CD14-positive monocyte (primary cell): ENCODE measurements around the gene SORBS1. TPM values are rescaled to one million over a fixed set of nuclear protein-coding genes. Genes with fewer than 3 reads are reported as not detected.

Source experiments
- DNase-seq, 3 donors: peaks; one replicate each; pipeline ENCODE4 v3.0.0-alpha.2; 2011 to 2022
- H2AFZ ChIP-seq: 2 replicates; pipeline ENCODE4 v1.6.0; 2012; ENCODE audit warnings: mild to moderate bottlenecking, low read depth, low read length, inconsistent platforms; ENCODE audit not compliant: insufficient read depth, poor library complexity, severe bottlenecking
- H3K27ac ChIP-seq, 2 donors: 1 replicate in 1 of 2; 2 replicates in 1 of 2; pipeline ENCODE4 v1.5.1; 2012 to 2013; ENCODE audit warnings: low read length in 2 of 2, control low read depth in 1 of 2, inconsistent platforms in 1 of 2, low read depth in 1 of 2, mild to moderate bottlenecking in 1 of 2
- H3K27me3 ChIP-seq, 2 donors: one replicate each; pipeline versions ENCODE4 v1.6.0 to v1.6.1; 2011 to 2013; ENCODE audit warnings: low read length in 2 of 2; ENCODE audit not compliant: control insufficient read depth in 2 of 2, insufficient read depth in 2 of 2
- H3K36me3 ChIP-seq, 2 donors: replicated peaks in 1 of 2; 1 replicate in 1 of 2; 2 replicates in 1 of 2; pipeline versions ENCODE4 v1.5.1 to v1.6.1; 2012 to 2013; ENCODE audit warnings: low read length in 2 of 2, control low read depth in 1 of 2, inconsistent platforms in 1 of 2, mild to moderate bottlenecking in 1 of 2; ENCODE audit not compliant: insufficient read depth in 2 of 2, control insufficient read depth in 1 of 2
- H3K4me1 ChIP-seq, 2 donors: 1 replicate in 1 of 2; 2 replicates in 1 of 2; pipeline versions ENCODE4 v1.5.1 to v1.6.1; 2012 to 2013; ENCODE audit warnings: low read length in 2 of 2, control low read depth in 1 of 2, inconsistent platforms in 1 of 2, mild to moderate bottlenecking in 1 of 2, moderate library complexity in 1 of 2; ENCODE audit not compliant: insufficient read depth in 2 of 2, control insufficient read depth in 1 of 2
- H3K4me2 ChIP-seq: replicated peaks from 2 replicates; pipeline ENCODE3; 2012; ENCODE audit warnings: low read length, moderate library complexity, mild to moderate bottlenecking; ENCODE audit not compliant: poor library complexity, severe bottlenecking; ENCODE audit errors: extremely low read depth
- H3K4me3 ChIP-seq, 3 experiments: fragments of 200-600 bp in 1 of 3; sonication (generic) in 1 of 3; replicated peaks in 1 of 3; 1 replicate in 2 of 3; 2 replicates in 1 of 3; pipeline ENCODE4 v1.5.1; 2011 to 2013; ENCODE audit warnings: low read length in 3 of 3, mild to moderate bottlenecking in 3 of 3, control low read depth in 2 of 3, low read depth in 2 of 3, inconsistent platforms in 1 of 3, moderate library complexity in 1 of 3
- H3K79me2 ChIP-seq: 2 replicates; pipeline ENCODE4 v1.6.0; 2012; ENCODE audit warnings: mild to moderate bottlenecking, control low read depth, inconsistent platforms, low read length, moderate library complexity; ENCODE audit not compliant: insufficient read depth
- H3K9ac ChIP-seq: 2 replicates; pipeline ENCODE4 v1.6.0; 2017; ENCODE audit warnings: low read length, mild to moderate bottlenecking; ENCODE audit not compliant: insufficient read depth, poor library complexity, severe bottlenecking
- H3K9me3 ChIP-seq, 2 donors: replicated peaks in 1 of 2; 1 replicate in 1 of 2; 2 replicates in 1 of 2; pipeline versions ENCODE4 v1.5.1 to v1.6.1; 2012 to 2013; ENCODE audit warnings: low read length in 2 of 2, control low read depth in 1 of 2; ENCODE audit not compliant: control insufficient read depth in 1 of 2, insufficient read depth in 1 of 2
- H4K20me1 ChIP-seq: 2 replicates; pipeline ENCODE4 v1.6.0; 2012; ENCODE audit warnings: mild to moderate bottlenecking, low read length, control low read depth, moderate library complexity; ENCODE audit not compliant: insufficient read depth
- H3K27ac Mint-ChIP-seq, 7 donors: one replicate each; pipeline ENCODE4 v1.8.0; 2020; ENCODE audit warnings: mild to moderate bottlenecking in 7 of 7, mixed read lengths in 7 of 7, moderate library complexity in 6 of 7, inconsistent platforms in 2 of 7
- H3K27me3 Mint-ChIP-seq, 3 donors: one replicate each; pipeline ENCODE4 v1.8.0; 2021 to 2022; ENCODE audit warnings: low read depth in 3 of 3, mild to moderate bottlenecking in 3 of 3, mixed read lengths in 3 of 3, moderate library complexity in 3 of 3, inconsistent platforms in 1 of 3
- H3K36me3 Mint-ChIP-seq, 2 donors: one replicate each; pipeline ENCODE4 v1.8.0; 2020; ENCODE audit warnings: mixed read lengths in 2 of 2, inconsistent platforms in 1 of 2, mild to moderate bottlenecking in 1 of 2
- H3K4me1 Mint-ChIP-seq: one replicate; pipeline ENCODE4 v1.8.0; 2020; ENCODE audit warnings: mild to moderate bottlenecking, mixed read lengths
- H3K4me3 Mint-ChIP-seq, 2 donors: one replicate each; pipeline ENCODE4 v1.8.0; 2020; ENCODE audit warnings: mild to moderate bottlenecking in 2 of 2, mixed read lengths in 2 of 2, moderate library complexity in 1 of 2
- H3K9me3 Mint-ChIP-seq, 7 donors: one replicate each; pipeline ENCODE4 v1.8.0; 2020 to 2022; ENCODE audit warnings: mixed read lengths in 7 of 7, mild to moderate bottlenecking in 6 of 7, moderate library complexity in 6 of 7, inconsistent platforms in 2 of 7
- WGBS: methylation state at CpG from one replicate; pipeline ENCODE4 v1.1.5; 2013; ENCODE audit warnings: missing lambda C conversion rate; ENCODE audit not compliant: insufficient coverage; 5-methylcytosine and 5-hydroxymethylcytosine counted together
- intact Hi-C, 2 donors: fragments of 100-400 bp; cut with micrococcal nuclease; formaldehyde crosslinking; loops; one replicate each; pipeline versions ENCODE4 v1.15.0 to v1.15.1; 2023
- polyA plus RNA-seq, 3 donors: library from polyadenylated mRNA; depleted of rRNA in 1 of 3; unstranded in 2 of 3; stranded (reverse) in 1 of 3; fragments of 300-500 nt in 2 of 3; fragments of >200 nt in 1 of 3; fragmentation: Illumina TruSeq in 2 of 3; gene quantifications; 1 replicate in 2 of 3; 2 replicates in 1 of 3; pipeline ENCODE4 v1.2.3, GENCODE V29; 2012 to 2021
- TF ChIP-seq, protein P1 (sequence below): fragments of 200-600 bp; IDR thresholded peaks from one replicate; pipeline ENCODE4 v1.8.0; 2022; ENCODE audit warnings: antibody characterized with exemption, mild to moderate bottlenecking

SORBS1 gene
- polyA plus RNA-seq, 3 donors, result 0.08 to 0.15 TPM; not detected in 1

GRCh38 chr10:95391164-95391563 is 170.0 kb downstream of the SORBS1 start:
- H3K4me2 ChIP-seq, result no peak overlapping the region
- Mint-ChIP-seq H3K27me3 (peaks cover 0 to 1% (median 1%) of the 10 kb centered on the region in 3 donors), H3K27ac (no peak overlapping the region), H3K4me3 (no peak overlapping the region), H3K9me3 (peaks cover 0 to 3% (median 0%) of the 10 kb centered on the region in 7 donors), H3K4me1 (peaks cover 14% of the 10 kb centered on the region), H3K36me3 (no peaks in the 10 kb centered on the region)
- peaks cover 9 to 12% of the 10 kb centered on the region in 2 donors for H3K4me1 ChIP-seq
- no CpG with 5 or more reads among the region's 1 CpG for WGBS
- no peak overlapping the region for H3K27ac ChIP-seq
- TF ChIP-seq, protein P1, sequence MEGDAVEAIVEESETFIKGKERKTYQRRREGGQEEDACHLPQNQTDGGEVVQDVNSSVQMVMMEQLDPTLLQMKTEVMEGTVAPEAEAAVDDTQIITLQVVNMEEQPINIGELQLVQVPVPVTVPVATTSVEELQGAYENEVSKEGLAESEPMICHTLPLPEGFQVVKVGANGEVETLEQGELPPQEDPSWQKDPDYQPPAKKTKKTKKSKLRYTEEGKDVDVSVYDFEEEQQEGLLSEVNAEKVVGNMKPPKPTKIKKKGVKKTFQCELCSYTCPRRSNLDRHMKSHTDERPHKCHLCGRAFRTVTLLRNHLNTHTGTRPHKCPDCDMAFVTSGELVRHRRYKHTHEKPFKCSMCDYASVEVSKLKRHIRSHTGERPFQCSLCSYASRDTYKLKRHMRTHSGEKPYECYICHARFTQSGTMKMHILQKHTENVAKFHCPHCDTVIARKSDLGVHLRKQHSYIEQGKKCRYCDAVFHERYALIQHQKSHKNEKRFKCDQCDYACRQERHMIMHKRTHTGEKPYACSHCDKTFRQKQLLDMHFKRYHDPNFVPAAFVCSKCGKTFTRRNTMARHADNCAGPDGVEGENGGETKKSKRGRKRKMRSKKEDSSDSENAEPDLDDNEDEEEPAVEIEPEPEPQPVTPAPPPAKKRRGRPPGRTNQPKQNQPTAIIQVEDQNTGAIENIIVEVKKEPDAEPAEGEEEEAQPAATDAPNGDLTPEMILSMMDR, result no peak
- DNase-seq, result no peak
- H3K4me3 ChIP-seq, result no peak overlapping the region
- intact Hi-C loops, result no loop called here
- H3K9ac ChIP-seq, result no peak overlapping the region
- H2AFZ ChIP-seq, result no peak overlapping the region
- H3K79me2 ChIP-seq, result no peaks in the 10 kb centered on the region
- H3K27me3 ChIP-seq, result no peaks in the 10 kb centered on the region
- H3K36me3 ChIP-seq, result no peaks in the 10 kb centered on the region
- no peaks in the 10 kb centered on the region for H3K9me3 ChIP-seq
- H4K20me1 ChIP-seq, result no peaks in the 10 kb centered on the region

GRCh38 chr10:95389982-95390381 is 171.2 kb downstream of the SORBS1 start:
- H3K4me1 Mint-ChIP-seq, result peaks cover 14% of the 10 kb centered on the region
- Histone ChIP-seq H3K27ac (no peak overlapping the region), H3K27me3 (no peaks in the 10 kb centered on the region), H3K79me2 (no peaks in the 10 kb centered on the region), H4K20me1 (no peaks in the 10 kb centered on the region), H2AFZ (no peak overlapping the region), H3K36me3 (no peaks in the 10 kb centered on the region), H3K4me2 (no peak overlapping the region), H3K4me1 (peaks cover 9 to 12% of the 10 kb centered on the region in 2 donors), H3K9ac (no peak overlapping the region), H3K4me3 (no peak overlapping the region), H3K9me3 (no peaks in the 10 kb centered on the region)
- 98% methylated on average over 4 of the region's 4 CpGs for WGBS
- intact Hi-C loops, result no loop called here
- no peak for DNase-seq
- TF ChIP-seq, protein P1, result no peak
- H3K9me3 Mint-ChIP-seq, result peaks cover 0 to 3% (median 0%) of the 10 kb centered on the region in 7 donors
- peaks cover 0 to 1% (median 1%) of the 10 kb centered on the region in 3 donors for H3K27me3 Mint-ChIP-seq
- no peak overlapping the region for H3K27ac Mint-ChIP-seq
- no peak overlapping the region for H3K4me3 Mint-ChIP-seq
- no peaks in the 10 kb centered on the region for H3K36me3 Mint-ChIP-seq
